GM12872 (cell line): ENCODE measurements around the gene ASXL1.

Source experiments
- TF ChIP-seq, protein P1 (sequence below): IDR thresholded peaks from 3 replicates; pipeline ENCODE4 v1.5.1; 2011; ENCODE audit warnings: low read depth, mild to moderate bottlenecking, low read length, moderate library complexity; ENCODE audit not compliant: insufficient read depth

ASXL1 gene

DNA sequence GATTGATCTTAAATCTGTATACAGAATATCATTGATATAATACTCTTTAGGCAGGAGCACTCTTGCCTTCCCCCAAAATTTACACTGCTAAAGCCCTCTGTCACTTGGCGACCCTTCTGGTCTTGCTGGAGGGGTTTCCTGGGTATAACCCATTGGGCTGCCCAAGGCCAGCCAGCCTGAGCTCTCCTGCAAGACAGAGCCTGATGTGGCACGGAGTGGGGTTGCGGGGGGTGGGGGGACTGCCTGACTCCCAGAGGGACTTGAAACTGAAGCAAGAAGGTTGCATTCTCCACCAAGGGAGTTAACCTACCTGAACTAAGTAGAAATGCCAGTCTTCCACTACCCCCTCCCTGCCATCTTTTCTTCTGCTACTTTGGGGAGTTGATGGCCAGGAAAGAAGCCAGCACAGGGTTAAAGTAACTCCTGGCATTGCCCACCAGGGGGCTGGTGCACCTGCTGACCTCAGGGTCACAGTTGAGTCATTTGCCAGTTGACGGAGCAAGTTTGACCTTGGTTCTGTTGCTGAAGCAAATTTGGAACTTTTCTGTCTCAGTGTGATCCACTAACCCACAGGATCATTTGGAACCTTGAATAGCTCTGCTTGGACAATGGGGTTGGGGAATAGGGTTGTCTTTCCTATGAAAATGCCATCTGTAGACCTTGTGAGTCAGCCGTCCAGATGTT, 79.4 kb downstream of the ASXL1 start:
- TF ChIP-seq, protein P1, sequence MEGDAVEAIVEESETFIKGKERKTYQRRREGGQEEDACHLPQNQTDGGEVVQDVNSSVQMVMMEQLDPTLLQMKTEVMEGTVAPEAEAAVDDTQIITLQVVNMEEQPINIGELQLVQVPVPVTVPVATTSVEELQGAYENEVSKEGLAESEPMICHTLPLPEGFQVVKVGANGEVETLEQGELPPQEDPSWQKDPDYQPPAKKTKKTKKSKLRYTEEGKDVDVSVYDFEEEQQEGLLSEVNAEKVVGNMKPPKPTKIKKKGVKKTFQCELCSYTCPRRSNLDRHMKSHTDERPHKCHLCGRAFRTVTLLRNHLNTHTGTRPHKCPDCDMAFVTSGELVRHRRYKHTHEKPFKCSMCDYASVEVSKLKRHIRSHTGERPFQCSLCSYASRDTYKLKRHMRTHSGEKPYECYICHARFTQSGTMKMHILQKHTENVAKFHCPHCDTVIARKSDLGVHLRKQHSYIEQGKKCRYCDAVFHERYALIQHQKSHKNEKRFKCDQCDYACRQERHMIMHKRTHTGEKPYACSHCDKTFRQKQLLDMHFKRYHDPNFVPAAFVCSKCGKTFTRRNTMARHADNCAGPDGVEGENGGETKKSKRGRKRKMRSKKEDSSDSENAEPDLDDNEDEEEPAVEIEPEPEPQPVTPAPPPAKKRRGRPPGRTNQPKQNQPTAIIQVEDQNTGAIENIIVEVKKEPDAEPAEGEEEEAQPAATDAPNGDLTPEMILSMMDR, result peak; percentile 58

DNA sequence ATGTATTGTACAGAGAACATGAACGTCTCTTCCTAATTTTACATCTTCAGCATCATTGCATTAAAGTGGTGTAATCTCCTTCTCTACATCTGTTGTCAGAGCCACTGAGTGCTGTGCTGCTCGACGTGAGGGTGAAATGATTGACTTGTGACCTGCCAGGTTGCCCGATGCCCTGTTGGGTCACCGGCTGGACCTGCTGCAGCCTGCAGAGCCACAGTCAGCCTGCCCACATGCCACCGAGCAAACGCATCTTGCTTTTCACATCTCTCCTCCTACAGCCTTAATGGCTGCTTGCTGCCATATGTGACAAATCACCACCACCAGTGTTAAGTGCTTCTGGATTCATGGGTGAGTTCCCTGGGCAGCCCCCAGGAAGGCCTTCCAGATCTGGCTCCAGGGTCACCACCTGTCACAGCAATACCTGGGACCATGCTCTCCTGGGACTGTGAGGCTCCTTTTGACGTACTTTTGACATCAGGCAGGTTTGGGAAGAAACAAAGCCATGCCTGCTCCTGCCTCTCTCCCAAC, 80.3 kb downstream of the ASXL1 start:
- TF ChIP-seq, protein P1, result no peak

DNA sequence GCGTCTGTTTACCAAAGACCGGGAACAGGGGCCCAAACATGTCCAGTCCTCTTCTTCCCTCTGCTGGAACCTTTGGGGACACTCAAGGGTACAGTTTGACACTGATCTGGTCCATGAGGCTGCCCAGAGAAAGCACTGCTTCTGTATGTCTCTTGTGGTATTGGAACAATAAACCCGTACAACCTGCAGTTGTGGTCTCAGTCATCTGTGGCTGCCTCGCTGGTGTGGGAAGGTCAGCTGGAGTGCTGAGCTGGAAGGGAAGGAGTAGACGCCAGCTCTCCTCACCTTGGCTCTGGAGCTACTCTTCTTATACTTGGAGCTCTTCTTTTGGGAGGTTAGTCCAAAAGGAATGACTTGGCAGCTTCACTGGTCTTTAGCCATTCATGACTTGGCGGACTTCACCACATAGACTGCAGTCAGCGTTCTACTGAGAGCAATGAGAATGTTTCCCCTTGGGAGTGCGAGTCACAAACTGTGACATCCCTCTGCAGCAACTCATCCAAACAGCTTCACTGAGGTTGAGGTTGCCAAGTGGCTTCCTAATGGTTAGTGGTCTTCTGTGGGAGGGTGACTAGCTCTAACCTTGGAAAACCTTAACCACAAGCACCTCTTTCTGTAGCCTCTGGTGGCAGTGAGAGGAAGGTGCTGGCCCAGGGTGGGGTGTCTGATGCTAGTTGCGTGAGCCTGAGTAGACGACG, 81.2 kb downstream of the ASXL1 start:
- TF ChIP-seq, protein P1, result no peak

DNA sequence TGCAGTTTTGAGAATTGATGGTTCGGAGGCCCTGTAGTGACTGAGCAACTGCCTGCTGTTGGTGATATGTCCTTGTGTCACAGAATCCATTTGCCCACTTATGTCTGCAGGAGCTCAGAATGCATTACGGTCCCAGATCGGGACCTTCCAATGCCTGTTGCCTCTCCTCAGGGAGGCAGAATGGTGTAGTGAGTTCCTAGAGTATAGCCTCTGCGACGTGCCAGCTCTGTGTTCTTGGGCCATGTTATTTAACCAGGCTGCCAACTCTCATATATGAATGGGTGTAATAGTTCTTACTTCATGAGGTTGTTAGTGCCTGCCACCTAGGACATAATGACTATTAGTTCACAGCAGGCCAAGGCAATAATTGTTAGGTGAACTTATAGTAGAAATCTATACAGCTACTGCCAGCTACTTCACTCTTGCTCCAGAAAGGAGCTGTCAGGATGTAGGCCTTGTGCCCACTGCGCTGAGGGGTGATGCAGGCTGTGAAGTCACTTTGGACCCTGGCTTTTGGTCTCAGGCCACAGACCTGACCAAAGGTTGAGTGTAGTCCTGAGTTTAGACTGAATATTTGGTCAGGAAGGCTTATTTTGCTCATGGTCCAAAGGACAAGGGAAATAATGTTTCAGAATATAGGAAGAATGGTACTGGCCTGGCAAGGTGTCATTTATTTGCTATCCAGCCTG, 82.1 kb downstream of the ASXL1 start:
- TF ChIP-seq, protein P1, result no peak

DNA sequence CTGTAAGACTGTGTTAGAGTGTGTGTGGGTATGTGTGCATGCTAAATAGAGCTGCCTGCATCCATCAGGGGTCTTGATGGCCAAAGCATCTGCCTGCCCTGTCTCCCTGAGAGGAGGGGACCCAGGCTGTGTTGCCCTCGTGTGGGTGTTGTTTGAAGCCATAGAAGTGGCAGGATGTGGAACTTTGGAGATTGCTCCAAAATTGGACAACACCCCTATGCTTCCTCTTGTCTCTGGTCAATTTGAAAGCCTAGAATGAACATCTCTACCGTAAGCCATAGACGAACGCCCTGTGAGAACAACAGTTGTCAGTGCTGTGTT, 82.6 kb downstream of the ASXL1 start:
- TF ChIP-seq, protein P1, result no peak

DNA sequence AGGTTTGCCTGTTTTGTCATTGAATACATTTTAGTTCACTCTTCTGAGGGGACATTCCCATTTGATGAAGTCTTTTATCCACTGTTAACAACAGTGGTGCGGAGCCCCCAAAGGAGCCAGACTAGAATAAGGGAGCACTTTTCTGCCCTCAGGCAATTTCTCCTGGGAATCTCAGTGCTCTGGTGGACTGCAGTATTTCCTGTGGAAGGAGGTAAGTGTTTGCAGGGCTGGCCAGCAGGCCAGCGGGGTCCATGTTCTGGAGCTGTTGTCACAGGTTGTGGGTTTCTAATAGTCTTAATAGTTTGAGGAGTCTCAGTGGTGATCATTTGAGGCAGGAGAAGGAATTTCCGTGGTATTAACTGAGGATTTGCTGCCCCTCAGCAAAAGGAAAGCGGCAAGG, 83.5 kb downstream of the ASXL1 start:
- TF ChIP-seq, protein P1, result no peak

DNA sequence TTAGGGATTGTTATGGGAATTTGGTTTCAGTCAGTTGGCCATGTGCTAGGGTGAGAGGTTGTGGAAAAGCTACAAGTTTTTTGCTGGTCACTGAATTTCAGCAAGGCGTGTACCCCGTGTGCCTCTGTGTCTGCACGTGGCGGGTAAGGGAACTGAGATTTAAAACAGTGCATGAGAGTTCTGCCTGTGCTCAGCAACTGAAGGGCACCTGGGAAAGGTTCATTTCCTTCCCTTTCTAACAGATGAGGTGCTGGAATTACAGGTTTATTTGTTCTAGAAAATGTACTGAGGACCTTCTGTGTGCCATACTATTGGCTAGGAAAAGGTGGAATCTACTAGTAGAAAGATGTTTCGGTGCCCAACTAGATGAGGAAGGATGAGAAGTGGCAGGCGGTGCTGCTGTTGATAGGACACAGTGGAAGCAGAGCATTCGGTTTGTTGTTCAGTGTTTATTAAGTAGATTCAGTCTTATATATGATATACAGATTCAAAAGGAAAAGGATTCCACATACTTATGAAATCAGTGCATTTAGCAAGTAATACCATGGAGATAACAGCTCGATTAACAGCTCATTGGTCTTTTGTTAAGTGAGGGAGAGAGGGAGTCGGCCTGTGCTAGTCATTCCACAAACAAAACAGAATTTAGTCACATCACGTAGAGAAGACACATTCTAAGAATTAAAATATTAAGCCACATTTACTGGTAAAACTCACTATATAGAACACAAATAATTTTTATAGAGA, 84.7 kb downstream of the ASXL1 start:
- TF ChIP-seq, protein P1, result no peak
